ENCODE data around the gene PNPLA7.
A peak's percentile ranks its signal among the peaks of the same experiment; 100 is the strongest.
"Not testable (repeated sequence)": the region's sequence is repeated elsewhere in the genome, so short reads cannot be mapped to it uniquely, and the experiment has no call there.

Gene PNPLA7

DNA sequence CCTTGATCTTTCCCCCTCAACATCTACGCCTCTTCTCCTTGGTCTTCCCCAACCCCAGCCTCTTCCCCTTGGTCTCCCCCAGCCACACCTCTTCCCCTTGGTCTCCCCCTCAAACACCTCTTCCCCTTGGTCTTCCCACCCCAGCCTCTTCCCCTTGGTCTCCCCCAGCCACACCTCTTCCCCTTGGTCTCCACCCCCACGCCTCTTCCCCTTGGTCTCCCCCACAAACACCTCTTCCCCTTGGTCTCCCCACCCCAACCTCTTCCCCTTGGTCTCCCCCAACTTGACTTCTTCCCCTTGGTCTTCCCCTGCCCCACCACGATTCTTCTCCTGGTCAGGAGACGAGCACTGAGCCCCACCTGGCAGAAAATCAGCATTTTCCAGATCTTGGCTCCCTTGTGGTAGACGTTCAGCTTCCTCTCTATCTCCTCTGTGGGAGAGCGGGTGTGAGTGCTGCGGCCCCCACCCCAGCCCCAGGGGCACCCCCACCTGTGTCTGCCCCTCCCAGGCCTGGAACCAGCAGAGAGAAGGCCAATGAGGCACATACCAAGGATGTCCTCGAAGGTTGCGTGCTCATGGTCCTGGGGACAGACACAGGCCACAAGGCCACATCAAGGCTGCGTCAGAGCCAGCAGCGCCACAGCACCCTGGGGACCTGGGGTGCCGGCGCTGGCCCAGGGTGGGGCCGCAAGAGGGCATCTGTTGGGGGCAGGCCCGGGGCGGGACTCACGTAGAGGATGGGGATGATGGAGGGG is 98.0 kb downstream of the PNPLA7 start:
- FAIRE-seq, result no peak
- no peak for DNase-seq (ENCODE audit: insufficient read length)
- TF ChIP-seq POLR2AphosphoS5 (IDR thresholded peaks at IDR 0.05; ENCODE audit: low read depth, low read length) (no peak), POLR2A (IDR thresholded peaks at IDR 0.05; ENCODE audit: low read depth, low read length) (no peak), TAF1 (IDR thresholded peaks at IDR 0.05; ENCODE audit: borderline replicate concordance, low read depth, low read length) (no peak)

DNA sequence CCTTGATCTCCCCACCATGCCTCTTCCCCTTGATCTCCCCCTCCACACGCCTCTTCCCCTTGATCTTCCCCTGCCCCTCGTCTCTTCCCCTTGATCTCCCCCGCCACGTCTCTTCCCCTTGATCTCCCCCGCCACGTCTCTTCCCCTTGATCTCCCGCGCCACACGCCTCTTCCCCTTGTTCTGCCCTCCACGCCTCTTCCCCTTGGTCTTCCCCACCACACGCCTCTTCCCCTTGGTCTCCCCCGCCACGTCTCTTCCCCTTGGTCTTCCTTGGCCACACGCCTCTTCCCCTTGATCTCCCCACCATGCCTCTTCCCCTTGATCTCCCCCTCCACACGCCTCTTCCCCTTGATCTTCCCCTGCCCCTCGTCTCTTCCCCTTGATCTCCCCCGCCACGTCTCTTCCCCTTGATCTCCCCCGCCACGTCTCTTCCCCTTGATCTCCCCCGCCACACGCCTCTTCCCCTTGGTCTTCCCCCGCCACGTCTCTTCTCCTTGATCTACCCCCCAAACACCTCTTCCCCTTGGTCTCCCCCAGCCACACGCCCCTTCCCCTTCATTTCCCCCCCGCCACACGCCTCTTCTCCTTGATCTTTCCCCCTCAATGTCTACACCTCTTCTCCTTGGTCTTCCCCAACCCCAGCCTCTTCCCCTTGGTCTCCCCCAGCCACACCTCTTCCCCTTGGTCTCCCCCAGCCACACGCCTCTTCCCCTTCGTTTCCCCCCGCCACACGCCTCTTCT is 98.8 kb downstream of the PNPLA7 start:
- DNase-seq (ENCODE audit: insufficient read length); FAIRE-seq: not testable (repeated sequence)

DNA sequence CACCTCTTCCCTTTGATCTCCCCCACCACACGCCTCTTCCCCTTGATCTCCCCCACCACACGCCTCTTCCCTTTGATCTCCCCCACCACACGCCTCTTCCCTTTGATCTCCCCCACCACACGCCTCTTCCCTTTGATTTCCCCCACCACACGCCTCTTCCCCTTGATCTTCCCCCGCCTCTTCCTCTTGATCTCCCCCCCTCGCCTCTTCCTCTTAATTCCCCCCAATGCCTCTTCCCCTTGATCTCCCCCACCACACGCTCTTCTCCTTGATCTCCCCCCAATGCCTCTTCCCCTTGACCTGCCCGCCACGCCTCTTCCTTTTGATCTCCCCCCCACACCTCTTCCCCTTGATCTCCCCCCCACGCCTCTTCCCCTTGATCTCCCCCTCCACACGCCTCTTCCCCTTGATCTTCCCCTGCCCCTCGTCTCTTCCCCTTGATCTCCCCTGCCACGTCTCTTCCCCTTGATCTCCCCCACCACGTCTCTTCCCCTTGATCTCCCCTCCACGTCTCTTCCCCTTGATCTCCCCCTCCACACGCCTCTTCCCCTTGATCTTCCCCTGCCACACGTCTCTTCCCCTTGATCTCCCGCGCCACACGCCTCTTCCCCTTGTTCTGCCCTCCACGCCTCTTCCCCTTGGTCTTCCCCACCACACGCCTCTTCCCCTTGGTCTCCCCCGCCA is 99.5 kb downstream of the PNPLA7 start:
- DNase-seq (ENCODE audit: insufficient read length); FAIRE-seq: not testable (repeated sequence)

DNA sequence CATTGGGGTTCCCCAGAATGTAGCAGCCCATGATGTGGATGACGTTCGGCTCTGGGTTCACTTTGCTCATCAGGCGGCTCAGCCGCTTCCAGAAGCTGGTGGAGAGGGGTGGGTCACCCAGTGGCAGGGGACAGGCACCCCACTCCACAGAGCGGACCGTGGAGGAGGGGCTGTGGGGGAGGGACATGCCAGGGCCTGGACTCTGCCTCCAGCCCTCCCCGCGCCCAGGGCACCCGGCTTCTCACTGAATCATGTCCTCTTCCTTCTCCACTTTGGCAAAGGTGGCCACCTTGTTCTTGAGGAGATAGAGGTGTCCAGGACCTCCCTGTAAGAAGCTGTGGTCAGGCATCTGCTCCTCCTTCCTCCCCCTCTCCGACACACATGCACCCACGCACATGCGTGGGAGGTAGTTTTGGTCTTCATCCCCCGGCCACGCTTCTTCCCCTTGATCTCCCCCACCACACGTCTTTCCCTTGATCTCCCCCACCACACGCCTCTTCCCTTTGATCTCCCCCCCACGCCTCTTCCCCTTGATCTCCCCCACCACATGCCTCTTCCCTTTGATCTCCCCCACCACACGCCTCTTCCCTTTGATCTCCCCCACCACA is 100.2 kb downstream of the PNPLA7 start:
- TF ChIP-seq POLR2A (IDR thresholded peaks at IDR 0.05; ENCODE audit: low read depth, low read length) (no peak), POLR2AphosphoS5 (IDR thresholded peaks at IDR 0.05; ENCODE audit: low read depth, low read length) (0 out of 2 replicates have a peak, but pooled peaks have one; percentile 16)
- no peak for DNase-seq (ENCODE audit: insufficient read length)
- no peak for FAIRE-seq

DNA sequence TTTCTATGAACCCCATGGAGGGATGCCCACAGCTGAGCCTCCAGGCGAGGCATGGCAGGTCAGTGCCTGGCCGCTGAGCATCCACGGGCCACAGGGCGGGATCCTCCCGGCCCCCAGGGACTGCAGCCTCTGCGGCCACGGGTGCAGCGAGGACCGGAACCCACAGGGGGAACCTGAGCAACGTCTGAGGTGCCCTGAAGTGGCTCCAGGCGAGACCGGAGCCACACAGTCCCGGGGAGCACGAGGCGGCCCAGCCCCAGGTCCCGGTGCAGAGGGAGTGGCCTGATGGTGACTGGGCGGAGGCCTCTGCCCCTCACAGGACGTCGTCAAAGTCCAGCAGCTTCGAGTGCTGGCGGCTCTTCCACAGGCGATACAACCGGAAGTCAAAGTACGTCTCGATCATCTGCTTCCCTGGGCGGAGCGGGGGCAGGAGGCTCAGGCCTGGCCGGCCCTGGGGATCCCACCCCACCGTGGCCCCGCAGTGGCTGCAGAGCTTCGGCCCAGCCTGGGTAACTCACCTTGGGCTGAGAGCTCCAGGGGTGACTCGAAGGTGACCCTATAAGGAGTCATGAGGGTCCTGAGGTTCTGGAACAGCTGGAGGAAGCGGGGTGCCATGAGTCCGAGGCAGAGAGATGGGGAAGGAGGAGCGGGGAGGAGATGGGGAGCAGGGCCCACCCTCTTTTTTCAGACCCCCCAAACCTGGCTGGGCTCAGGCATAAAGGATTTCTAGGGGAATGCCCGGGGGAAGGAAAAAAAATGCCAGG is 100.9 kb downstream of the PNPLA7 start:
- no peak for DNase-seq (ENCODE audit: insufficient read length)
- no peak for TF ChIP-seq POLR2A (IDR thresholded peaks at IDR 0.05; ENCODE audit: low read depth, low read length)
- TF ChIP-seq TAF1 (IDR thresholded peaks at IDR 0.05; ENCODE audit: borderline replicate concordance, low read depth, low read length), result no peak
- no peak for FAIRE-seq

DNA sequence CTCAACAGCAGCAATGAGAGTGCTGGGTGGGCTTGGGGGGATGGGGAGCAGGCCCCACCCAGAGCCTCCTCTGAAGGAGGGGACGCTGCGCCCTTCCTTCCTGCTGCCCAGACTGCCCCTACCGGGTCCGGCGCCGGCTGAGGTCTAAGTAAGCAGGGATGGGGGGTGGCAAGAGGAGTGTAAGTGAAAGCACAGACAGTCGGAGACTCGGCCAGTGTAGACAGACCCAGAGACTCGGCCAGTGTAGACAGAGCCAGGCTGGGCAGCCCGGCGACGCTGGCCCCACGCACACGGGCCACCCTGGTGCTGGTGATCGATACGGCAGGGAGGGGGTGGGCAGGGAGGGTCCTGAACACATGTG is 101.6 kb downstream of the PNPLA7 start:
- FAIRE-seq (no peak), DNase-seq (ENCODE audit: insufficient read length) (no peak)
- TF ChIP-seq POLR2AphosphoS5 (IDR thresholded peaks at IDR 0.05; ENCODE audit: low read depth, low read length) (no peak), POLR2A (IDR thresholded peaks at IDR 0.05; ENCODE audit: low read depth, low read length) (no peak), TAF1 (IDR thresholded peaks at IDR 0.05; ENCODE audit: borderline replicate concordance, low read depth, low read length) (no peak)

DNA sequence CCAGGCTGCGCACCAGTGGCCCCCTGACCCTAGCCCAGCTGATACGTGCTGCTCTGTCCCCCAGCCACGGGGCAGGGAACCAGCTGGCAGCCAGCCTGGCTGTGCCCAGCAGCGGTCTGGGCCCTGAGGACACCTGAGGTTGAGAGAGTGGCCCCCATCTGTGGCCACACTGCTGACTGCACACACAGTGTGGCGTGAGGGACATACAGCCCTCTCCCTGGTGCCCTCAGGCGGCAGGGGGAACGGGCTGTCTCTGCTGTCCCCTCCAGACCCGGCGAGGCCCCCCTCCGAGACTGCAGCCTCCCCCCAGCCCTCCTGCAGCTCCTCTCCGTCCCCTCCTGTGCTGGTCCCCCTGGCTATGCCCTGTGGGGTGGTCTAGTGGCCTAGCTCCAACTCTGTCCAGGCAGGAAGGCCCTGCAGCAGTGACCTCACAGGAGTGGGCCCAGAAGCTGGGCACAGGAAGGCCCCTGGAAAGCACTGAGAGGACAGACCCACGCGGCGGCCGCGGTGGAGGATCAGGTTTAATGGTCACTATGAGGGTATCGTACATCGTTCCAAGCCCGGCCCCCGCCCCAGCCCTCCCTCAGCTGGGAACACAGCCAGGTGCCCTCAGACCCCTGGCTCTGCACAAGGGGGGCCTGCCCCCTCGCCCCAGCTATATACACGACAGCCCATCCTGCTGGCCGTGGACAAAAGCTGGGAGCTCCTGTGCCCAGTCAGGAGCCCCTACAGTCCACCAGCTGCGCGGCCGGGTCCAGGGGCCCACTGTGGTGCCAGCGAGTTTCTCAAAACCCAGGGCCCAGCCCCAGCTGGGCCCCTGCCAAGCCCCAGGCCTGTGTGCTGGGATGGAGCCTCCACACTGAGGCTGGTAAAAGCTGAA is 102.2 kb downstream of the PNPLA7 start:
- DNase-seq (ENCODE audit: insufficient read length), result no peak
- no peak for FAIRE-seq

DNA sequence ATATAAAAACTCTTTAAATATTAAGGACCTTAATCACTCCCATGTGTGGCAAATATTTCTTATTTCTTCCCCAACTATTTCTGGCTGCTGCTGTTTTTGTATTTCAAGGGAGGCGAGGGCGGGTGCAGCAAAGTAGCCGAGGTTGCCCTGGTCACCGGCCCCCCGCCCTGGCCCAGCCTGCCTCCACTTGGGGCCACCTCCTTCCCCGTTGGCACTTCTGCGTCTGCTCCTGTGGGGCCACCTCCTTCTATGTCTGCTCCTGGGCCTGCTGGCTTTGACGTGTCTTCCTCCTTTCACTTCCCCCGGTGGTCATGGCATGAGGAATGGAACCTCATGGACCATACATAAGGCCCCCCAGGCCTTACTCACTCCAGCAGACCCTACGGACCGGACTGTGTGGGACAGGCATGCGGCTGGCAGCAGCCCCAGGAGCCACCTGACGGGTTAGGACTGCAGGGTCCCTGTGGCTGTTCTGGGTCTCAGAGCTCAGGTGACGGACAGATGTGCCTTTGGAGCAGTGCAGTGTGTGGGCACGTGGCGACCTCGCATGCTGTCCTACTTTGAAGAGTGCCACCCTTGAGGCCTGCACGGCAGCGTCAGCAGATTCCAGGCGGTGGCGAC is 103.2 kb downstream of the PNPLA7 start:
- TF ChIP-seq POLR2AphosphoS5 (IDR thresholded peaks at IDR 0.05; ENCODE audit: low read depth, low read length), result no peak
- TF ChIP-seq POLR2A (IDR thresholded peaks at IDR 0.05; ENCODE audit: low read depth, low read length), result no peak
- TF ChIP-seq TAF1 (IDR thresholded peaks at IDR 0.05; ENCODE audit: borderline replicate concordance, low read depth, low read length), result no peak
- FAIRE-seq (no peak), DNase-seq (ENCODE audit: insufficient read length) (no peak)

More for the DNA sequence above, 102.2 kb downstream of the PNPLA7 start:
- TF ChIP-seq POLR2A (IDR thresholded peaks at IDR 0.05; ENCODE audit: low read depth, low read length) (0 out of 2 replicates have a peak, but pooled peaks have one; percentile 0), POLR2AphosphoS5 (IDR thresholded peaks at IDR 0.05; ENCODE audit: low read depth, low read length) (0 out of 2 replicates have a peak, but pooled peaks have one; percentile 28), TAF1 (IDR thresholded peaks at IDR 0.05; ENCODE audit: borderline replicate concordance, low read depth, low read length) (no peak)

DNA sequence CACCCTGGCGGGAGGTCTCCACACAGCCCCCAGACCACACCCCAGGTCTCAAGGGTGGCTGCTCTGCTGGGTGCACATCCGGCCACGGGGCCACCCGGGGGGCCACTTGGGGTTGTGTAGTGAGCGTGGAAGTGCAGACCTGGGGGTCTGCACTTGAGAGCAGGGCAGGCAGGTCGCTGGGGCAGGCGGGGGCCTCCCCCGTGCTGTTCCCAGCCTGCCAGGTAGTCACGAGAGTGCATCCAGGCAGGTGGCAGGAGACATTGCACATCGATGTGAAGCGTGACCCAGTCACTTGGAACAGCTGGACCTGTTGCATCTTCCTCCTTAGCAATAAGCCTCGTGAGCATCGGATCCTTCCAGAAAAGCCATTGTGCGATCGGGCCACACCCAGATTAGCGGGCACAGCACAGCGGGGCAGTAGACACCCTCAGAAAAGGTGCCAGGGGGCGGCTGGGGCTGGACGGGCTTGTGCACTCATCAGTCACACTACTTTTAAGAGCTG is 104.2 kb downstream of the PNPLA7 start:
- DNase-seq (ENCODE audit: insufficient read length) (no peak), FAIRE-seq (no peak)
- TF ChIP-seq POLR2AphosphoS5 (IDR thresholded peaks at IDR 0.05; ENCODE audit: low read depth, low read length) (0 out of 2 replicates have a peak, but pooled peaks have one; percentile 23), POLR2A (IDR thresholded peaks at IDR 0.05; ENCODE audit: low read depth, low read length) (no peak)

DNA sequence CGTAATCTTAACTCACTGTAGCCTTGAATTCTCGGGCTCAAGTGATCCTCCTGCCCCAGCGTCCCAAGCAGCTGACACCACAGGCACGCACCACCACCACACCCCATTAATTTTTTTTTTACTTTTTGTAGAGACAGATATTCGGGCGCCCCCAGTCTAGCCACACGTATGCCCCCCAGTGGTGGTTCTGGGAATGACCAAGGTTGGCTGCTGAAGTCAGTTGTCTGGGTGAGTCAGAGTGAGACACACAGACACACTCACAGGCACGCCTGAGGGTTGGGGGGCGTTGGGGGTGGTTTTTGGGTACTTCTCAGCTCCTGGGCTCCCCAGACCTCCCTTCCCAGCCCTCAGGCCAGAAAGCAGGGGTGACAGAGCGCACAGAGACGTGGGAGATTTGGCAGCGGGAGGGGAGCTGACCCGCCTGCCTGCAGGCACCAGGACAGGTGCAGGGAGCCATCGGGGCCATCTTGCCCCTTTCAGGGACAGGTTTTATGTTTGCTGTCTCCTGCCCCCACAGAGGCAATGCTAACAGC is 104.9 kb downstream of the PNPLA7 start:
- TF ChIP-seq POLR2AphosphoS5 (IDR thresholded peaks at IDR 0.05; ENCODE audit: low read depth, low read length) (no peak), TAF1 (IDR thresholded peaks at IDR 0.05; ENCODE audit: borderline replicate concordance, low read depth, low read length) (no peak), POLR2A (IDR thresholded peaks at IDR 0.05; ENCODE audit: low read depth, low read length) (no peak)
- FAIRE-seq, result peak; percentile 92
- peak; percentile 86 for DNase-seq (ENCODE audit: insufficient read length)

All from GM12892 (cell line).